Stimulated activated CD8-positive, alpha-beta memory T cell treated with anti-CD3 and anti-CD28 coated beads, Interleukin-2, amount 100 ng/mL, for 1 hour (primary cell): ENCODE data around the gene TRAPPC8.
"Not testable (repeated sequence)": the region's sequence is repeated elsewhere in the genome, so short reads cannot be mapped to it uniquely, and the experiment has no call there.

Experiments
- DNase-seq, 2 donors: peaks; one replicate each; pipeline ENCODE4 v3.0.0-alpha.2; 2020; ENCODE audit warnings: low read depth in 2 of 2

The TRAPPC8 gene, protein sequence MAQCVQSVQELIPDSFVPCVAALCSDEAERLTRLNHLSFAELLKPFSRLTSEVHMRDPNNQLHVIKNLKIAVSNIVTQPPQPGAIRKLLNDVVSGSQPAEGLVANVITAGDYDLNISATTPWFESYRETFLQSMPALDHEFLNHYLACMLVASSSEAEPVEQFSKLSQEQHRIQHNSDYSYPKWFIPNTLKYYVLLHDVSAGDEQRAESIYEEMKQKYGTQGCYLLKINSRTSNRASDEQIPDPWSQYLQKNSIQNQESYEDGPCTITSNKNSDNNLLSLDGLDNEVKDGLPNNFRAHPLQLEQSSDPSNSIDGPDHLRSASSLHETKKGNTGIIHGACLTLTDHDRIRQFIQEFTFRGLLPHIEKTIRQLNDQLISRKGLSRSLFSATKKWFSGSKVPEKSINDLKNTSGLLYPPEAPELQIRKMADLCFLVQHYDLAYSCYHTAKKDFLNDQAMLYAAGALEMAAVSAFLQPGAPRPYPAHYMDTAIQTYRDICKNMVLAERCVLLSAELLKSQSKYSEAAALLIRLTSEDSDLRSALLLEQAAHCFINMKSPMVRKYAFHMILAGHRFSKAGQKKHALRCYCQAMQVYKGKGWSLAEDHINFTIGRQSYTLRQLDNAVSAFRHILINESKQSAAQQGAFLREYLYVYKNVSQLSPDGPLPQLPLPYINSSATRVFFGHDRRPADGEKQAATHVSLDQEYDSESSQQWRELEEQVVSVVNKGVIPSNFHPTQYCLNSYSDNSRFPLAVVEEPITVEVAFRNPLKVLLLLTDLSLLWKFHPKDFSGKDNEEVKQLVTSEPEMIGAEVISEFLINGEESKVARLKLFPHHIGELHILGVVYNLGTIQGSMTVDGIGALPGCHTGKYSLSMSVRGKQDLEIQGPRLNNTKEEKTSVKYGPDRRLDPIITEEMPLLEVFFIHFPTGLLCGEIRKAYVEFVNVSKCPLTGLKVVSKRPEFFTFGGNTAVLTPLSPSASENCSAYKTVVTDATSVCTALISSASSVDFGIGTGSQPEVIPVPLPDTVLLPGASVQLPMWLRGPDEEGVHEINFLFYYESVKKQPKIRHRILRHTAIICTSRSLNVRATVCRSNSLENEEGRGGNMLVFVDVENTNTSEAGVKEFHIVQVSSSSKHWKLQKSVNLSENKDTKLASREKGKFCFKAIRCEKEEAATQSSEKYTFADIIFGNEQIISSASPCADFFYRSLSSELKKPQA (N-terminal part only)

DNA sequence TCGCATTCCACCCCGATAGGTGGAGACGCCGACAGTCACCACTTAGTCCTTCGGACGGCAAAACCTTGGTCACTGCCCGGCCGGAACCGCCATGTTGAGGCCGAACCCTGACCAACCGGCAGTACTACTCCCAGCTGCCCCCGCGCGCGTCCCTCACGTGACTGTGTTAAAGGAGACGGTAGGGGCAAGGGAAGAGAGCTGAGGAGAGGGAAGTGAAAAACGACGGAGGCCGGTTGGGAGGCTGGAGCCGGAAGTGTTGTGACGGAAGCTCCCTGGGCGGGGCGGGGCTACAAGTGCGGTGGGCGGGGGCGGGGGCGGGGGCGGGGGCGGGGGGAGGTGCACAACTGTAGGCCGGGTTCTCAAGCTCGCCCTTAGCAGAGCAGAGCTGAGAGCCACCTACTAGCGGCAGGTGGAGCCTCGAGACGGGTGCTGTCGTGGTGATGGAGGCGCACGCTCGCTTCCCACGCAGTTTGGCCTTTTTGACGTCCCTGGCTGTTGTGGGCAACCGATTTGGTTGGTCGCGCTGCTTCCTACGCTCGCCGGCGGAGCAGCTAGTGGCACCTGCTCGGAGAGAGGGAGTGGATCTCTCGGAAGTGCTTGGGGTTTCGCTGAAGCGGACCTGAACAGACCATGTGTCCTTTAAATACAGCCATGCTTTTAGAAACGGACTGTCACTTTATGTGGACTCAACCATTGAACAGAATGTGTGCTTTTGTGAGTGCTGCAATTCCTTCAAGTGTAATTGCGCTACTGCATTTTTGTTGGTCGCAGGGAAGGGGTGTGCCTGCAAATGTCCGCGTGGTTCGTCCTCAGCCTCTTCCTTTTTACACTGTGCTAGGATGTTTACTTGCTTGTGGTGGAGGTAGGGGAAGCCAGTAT lies at the start of gene TRAPPC8:
Gene TRAPPC8, minus strand, starts transcription at position 130 of the 879 bp plus-strand sequence. CDS start 364 bp downstream, outside the sequence.
- peak; percentile 80 to 81 for DNase-seq

- no peak for DNase-seq
Measured at GRCh38 chr18:31990823-31991222, 47.9 kb upstream of the TRAPPC8 start.

- no peak for DNase-seq
Measured at GRCh38 chr18:31983976-31984375, 41.0 kb upstream of the TRAPPC8 start.

DNA sequence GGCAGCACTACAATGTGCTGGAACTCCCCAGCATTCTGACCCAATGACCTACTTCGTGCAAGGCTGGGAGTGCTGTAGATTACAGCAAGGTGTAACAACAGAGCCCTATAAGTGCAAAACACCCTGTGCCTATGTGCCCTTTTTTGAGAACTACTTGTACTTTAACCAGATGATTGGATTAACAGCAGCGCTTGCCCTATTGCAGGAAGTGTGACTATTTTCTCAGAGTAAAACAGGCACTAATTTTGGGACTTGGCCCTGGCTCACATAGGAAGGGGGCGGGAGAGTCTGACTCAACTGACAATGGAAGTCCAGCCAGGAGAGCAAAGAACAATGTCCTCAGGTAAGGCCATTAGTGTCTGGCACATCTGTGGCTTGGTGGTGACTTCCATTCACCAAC lies 40.1 kb upstream of the TRAPPC8 start:
- no peak for DNase-seq

DNA sequence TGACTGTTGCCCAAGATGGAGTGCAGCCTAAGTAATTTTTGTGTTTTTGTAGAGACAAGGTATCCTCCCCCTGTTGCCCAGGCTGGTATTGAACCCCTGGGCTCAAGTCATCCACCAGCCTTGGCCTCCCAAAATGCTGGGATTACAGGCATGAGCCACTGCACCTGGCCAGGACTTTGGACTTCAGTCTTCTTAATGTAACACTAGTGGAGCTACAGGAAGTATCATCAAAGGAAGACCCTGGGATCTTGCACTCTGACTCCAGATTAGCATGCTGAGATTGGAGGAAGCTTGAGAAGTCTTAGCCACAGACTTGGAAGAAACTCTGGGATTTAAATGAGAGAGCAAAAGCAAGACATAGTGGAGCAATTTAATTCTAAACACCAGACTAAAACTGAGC lies 37.9 kb upstream of the TRAPPC8 start:
- DNase-seq = no peak

DNA sequence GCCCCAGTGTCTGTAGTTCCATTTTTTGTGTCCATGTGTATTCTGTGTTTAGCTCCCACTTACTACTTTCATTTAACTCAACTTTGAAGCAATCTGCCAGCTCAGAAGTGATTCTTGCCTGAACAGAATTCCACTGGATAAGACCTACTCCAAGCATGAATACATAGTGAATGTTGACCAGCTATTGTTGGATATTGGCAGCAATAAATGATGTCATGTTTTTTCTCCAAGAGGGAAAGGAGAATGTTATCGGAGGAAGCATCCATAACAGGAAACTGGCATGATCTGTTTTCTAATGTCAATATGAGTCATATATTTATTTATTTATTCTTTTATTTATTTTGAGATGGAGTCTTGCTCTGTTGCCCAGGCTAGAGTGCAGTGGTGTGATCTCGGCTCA lies 36.8 kb upstream of the TRAPPC8 start:
- DNase-seq = no peak

DNA sequence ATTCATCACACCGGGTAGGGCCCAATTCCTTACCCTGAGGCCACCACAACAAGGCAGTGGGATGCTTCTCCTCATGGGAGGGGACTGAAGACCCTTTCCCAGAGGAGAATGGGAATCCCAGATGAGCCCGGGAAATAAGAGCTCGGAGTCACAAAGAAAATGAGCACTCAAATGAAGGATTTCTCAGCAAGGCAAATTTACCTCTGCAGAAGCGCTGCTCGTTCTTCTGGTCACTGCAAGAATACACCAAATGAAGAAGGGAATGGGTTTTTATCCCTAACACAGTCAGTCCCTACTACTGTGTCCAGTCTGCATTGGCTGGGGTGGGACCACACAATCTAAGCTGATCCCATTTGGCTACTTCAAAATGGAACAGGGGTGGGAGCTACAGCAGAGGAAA lies 35.7 kb upstream of the TRAPPC8 start:
- no peak for DNase-seq

DNA sequence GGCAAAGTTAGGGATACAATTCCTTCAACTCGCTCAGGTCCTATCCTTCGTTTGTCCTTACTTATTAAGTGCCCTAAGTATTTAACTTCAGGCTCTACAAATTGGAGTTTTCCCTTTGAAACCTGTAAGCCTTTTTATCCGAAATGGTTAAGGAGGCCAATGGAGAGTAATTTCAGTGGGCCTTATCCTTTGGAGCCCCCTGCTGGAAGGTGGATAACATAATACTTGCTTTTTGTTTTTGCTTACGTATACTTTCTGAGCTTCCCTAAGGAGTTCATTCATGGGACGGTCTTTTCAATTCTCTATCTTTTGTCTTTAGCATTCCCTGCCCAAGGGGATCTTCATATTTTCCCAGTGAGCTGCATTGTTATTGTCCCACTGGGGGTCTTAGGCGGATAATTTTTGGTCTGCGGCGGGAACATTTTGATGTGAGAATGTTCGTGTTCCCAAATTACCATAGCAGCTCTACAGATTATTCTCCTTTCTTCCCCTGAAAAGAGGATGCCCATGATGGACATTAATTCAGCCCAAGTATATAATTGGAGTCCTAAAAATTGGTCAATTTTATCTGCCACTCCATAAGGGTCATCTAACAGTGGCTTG lies 34.4 kb upstream of the TRAPPC8 start:
- peak in 1 of 2 donors; percentile 7 for DNase-seq

GRCh38 chr18:31976242-31976641 lies 33.3 kb upstream of the TRAPPC8 start:
- DNase-seq = no peak

- DNase-seq = no peak
Measured at GRCh38 chr18:31973929-31974546, 31.1 kb upstream of the TRAPPC8 start.

- DNase-seq = no peak
Measured at GRCh38 chr18:31970617-31971016, 27.7 kb upstream of the TRAPPC8 start.

DNA sequence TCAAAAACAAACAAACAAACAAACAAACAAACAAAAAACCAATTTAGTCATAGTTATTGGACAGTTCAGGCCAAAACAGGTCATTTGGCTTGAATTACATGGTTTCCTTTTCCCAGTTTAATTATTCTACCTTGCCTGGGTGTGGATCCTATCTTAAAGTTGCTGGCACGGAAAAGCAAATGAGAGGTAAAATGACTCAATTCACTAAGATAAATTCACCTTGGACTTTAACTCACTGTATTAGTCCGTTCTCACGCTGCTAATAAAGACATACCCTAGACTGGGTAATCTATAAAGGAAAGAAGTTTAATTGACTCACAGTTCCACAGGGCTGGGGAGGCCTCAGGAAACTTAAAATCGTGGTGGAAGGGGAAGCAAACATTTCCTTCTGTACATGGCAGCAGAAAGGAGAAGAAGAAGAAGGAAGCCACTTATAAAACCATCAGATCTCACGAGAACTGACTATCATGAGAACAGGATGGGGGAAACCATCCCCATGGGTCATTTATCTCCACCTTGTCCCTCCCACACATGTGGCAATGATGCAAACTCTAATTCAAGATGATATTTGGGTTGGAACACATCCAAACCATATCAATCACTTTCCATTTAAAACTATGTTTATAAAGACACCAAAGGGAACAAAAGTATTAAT lies 22.5 kb upstream of the TRAPPC8 start:
- no peak for DNase-seq

DNA sequence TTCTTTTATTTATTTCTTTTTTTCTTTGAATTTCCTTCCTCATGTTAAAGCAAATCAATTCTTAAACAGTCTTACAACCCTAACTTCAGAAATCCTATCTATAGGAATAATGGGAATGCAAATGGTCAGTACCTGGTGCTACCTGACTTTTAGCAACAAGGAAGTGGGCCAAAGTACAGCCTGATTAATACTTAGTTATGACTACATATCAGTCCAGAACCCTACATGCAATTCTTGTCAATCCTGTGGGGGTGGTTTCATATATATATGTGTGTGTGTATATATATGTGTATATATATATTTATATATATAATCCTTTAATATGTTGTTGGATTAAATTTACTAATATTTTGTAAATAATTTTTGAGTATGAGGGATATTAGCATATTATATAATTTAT lies 14.8 kb upstream of the TRAPPC8 start:
- no peak for DNase-seq

DNA sequence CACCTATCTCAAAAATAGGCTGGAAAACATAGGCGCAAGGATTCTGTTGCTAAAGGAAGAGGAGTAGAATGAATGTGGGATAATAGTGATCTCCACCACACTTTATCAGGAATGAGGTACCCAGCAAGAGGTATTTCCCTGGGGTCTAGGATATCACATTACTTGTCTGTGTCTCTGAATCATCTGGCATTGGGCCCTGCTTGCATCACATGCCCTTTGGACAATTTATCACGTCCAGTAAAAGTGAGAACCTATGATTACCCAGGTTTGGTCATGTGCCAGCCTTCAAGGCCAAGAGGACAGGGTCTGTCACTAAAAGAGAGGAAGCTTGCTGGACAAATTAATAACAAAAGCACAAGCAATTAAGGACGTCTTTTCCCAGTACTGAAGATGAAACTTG lies 11.4 kb upstream of the TRAPPC8 start:
- DNase-seq = no peak

DNA sequence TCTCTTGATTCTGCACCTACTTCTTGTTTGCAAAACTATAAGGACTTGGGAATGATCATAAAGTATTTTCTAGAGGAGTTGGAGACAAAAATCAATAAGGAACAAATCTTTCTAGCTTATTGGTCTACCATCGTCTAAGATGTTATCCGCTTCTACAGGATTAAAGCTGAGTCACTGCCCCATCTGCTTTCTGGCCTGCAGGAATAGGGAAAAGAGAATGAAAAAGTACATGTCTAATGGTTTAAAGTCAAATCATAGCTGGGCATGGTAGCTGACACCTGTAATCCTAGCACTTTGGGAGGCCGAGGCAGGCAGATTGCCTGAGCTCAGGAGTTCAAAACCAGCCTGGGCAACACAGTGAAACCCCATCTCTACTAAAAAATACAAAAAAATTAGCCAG lies 10.8 kb upstream of the TRAPPC8 start:
- DNase-seq = not testable (repeated sequence)

DNA sequence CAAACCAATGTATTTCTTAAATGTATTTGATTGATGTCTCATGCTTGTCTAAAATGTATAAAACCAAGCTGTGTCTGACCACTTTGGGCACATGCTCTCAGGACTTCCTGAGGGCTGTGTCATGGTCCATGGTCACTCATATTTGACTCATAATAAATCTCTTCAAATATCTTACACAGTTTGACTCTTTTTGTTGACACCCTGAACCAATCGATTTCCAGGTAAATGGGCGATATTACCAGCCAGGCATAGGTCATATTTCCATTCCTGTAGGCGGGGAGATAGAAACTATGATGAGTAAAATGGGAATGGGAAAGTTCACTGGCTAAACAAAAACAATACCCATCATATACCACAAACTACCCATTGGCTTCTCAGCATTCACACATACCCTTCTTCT lies 9.3 kb upstream of the TRAPPC8 start:
- no peak for DNase-seq

- no peak for DNase-seq
Measured at GRCh38 chr18:31950583-31950982, 7.7 kb upstream of the TRAPPC8 start.

- not testable (repeated sequence) for DNase-seq
Measured at GRCh38 chr18:31948349-31948748, 5.4 kb upstream of the TRAPPC8 start.

- DNase-seq = no peak
Measured at GRCh38 chr18:31946305-31947046, 3.5 kb upstream of the TRAPPC8 start.
